T-cell (primary cell): ENCODE measurements around the gene ITFG2. TPM values are rescaled to one million over a fixed set of nuclear protein-coding genes. Genes with fewer than 3 reads are reported as not detected.

ENCODE experiments used
- ATAC-seq, 4 experiments: fragments of 200-7000 bp in 3 of 4; fragments of 150-1000 bp in 1 of 4; cut with Tn5 transposase; replicated peaks in 1 of 4; 1 replicate in 3 of 4; 2 replicates in 1 of 4; pipeline ENCODE4 v1.10.0; 2021; ENCODE audit warnings: moderate library complexity in 3 of 4, mild to moderate bottlenecking in 2 of 4, moderate number of reproducible peaks in 1 of 4
- CTCF ChIA-PET, 2 donors: fragments of 300-600 bp; sonication (Branson Sonifier 250); formaldehyde crosslinking; loops; one replicate each; lab custom pipeline; 2022; ENCODE audit warnings: antibody characterized with exemption in 2 of 2; lab: Charles Lee
- POLR2A ChIA-PET, 2 donors: fragments of 300-600 bp; sonication (Branson Sonifier 250); formaldehyde crosslinking; loops; one replicate each; lab custom pipeline; 2022; ENCODE audit warnings: antibody characterized with exemption in 2 of 2; lab: Charles Lee
- DNase-seq, 35 experiments: peaks; one replicate each; pipeline versions ENCODE4 v3.0.0 to v3.0.0-alpha.2; 2013 to 2023
- H3K27ac ChIP-seq: one replicate; pipeline ENCODE4 v1.5.1; 2013; ENCODE audit warnings: low read length
- H3K27me3 ChIP-seq, 2 experiments: replicated peaks in 1 of 2; 1 replicate in 1 of 2; 2 replicates in 1 of 2; pipeline versions ENCODE4 v1.6.1 to v1.7.0; 2013; ENCODE audit warnings: low read length in 1 of 2, mixed read lengths in 1 of 2; ENCODE audit not compliant: control insufficient read depth in 2 of 2, insufficient read depth in 2 of 2; ENCODE audit errors: extremely low read depth in 1 of 2
- H3K36me3 ChIP-seq, 2 donors: 1 replicate in 1 of 2; 2 replicates in 1 of 2; pipeline versions ENCODE4 v1.6.1 to v1.7.0; 2013; ENCODE audit warnings: low read length in 1 of 2; ENCODE audit not compliant: control insufficient read depth in 2 of 2, insufficient read depth in 1 of 2; ENCODE audit errors: extremely low read depth in 1 of 2
- H3K4me1 ChIP-seq, 2 experiments: 1 replicate in 1 of 2; 2 replicates in 1 of 2; pipeline versions ENCODE4 v1.6.1 to v1.7.0; 2013; ENCODE audit warnings: low read length in 2 of 2, mixed read lengths in 1 of 2; ENCODE audit not compliant: insufficient read depth in 2 of 2, control insufficient read depth in 1 of 2; ENCODE audit errors: extremely low read depth in 1 of 2
- H3K4me3 ChIP-seq, 2 donors: 1 replicate in 1 of 2; 2 replicates in 1 of 2; pipeline versions ENCODE4 v1.5.1 to v1.7.0; 2013; ENCODE audit warnings: mild to moderate bottlenecking in 2 of 2, low read length in 1 of 2, moderate library complexity in 1 of 2; ENCODE audit not compliant: control insufficient read depth in 1 of 2; ENCODE audit errors: extremely low read depth in 1 of 2
- H3K9me3 ChIP-seq: 2 replicates; pipeline ENCODE4 v1.7.0; 2013
- H3K27ac Mint-ChIP-seq, 2 donors: one replicate each; pipeline ENCODE4 v1.8.0; 2020 to 2021; ENCODE audit warnings: mild to moderate bottlenecking in 2 of 2, mixed read lengths in 2 of 2
- H3K27me3 Mint-ChIP-seq, 2 donors: one replicate each; pipeline ENCODE4 v1.8.0; 2021 to 2022; ENCODE audit warnings: mixed read lengths in 2 of 2
- H3K36me3 Mint-ChIP-seq: one replicate; pipeline ENCODE4 v1.8.0; 2021; ENCODE audit warnings: mixed read lengths
- H3K4me1 Mint-ChIP-seq, 3 donors: one replicate each; pipeline ENCODE4 v1.8.0; 2020 to 2022; ENCODE audit warnings: mixed read lengths in 3 of 3, mild to moderate bottlenecking in 1 of 3
- H3K4me3 Mint-ChIP-seq, 3 donors: one replicate each; pipeline ENCODE4 v1.8.0; 2020 to 2022; ENCODE audit warnings: mild to moderate bottlenecking in 3 of 3, mixed read lengths in 3 of 3, moderate library complexity in 3 of 3
- H3K9me3 Mint-ChIP-seq, 3 donors: one replicate each; pipeline ENCODE4 v1.8.0; 2020 to 2022; ENCODE audit warnings: mixed read lengths in 3 of 3
- WGBS: methylation state at CpG from one replicate; pipeline ENCODE4 v1.1.5; 2013; ENCODE audit warnings: missing lambda C conversion rate; ENCODE audit not compliant: insufficient coverage; 5-methylcytosine and 5-hydroxymethylcytosine counted together
- total RNA-seq, 35 experiments: library from RNA in 6 of 35; stranded (reverse) in 6 of 35; fragments of 120-200 nt in 1 of 35; gene quantifications; one replicate each; pipeline versions ENCODE4 v1.2.1 to v1.2.4 and lab custom pipeline; 2013 to 2026

Gene ITFG2
- total RNA-seq, 5 donors from 2014 or later (not counting 1 experiment from before 2014, with no cell fraction given): 84.5 to 111 (median 93.4) TPM

DNA sequence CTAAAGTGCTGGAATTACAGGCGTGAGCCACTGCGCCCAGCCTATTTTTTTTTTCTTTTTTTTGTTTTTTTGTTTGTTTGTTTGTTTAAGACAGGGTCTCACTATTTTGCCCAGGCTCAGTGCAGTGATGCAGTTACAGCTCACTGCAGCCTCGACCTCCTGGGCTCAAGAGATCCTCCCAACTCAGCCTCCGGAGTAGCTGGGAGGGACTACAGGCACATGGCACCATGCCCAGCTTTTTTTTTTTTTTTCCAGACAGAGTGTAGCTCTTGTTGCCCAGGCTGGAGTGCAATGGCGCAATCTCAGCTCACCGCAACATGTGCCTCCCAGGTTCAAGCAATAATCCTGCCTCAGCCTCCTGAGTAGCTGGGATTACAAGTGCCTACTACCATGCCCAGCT is 5.8 kb upstream of the ITFG2 start:
- H3K4me1 ChIP-seq: peaks cover 0 to 2% of the 10 kb centered on the region in 2 experiments
- POLR2A ChIA-PET: no interaction called here
- no peak overlapping the region for H3K4me3 Mint-ChIP-seq
- no peak overlapping the region for H3K27ac ChIP-seq
- no peaks in the 10 kb centered on the region for H3K27me3 Mint-ChIP-seq
- peaks cover 6 to 35% of the 10 kb centered on the region in 2 donors for H3K36me3 ChIP-seq
- ATAC-seq (no peak), DNase-seq (no peak)
- H3K27ac Mint-ChIP-seq: no peak overlapping the region
- H3K9me3 ChIP-seq: no peaks in the 10 kb centered on the region
- peaks cover 3 to 9% (median 6%) of the 10 kb centered on the region in 3 donors for H3K4me1 Mint-ChIP-seq
- H3K36me3 Mint-ChIP-seq: peaks cover 21% of the 10 kb centered on the region
- H3K27me3 ChIP-seq: no peaks in the 10 kb centered on the region
- no peak overlapping the region for H3K4me3 ChIP-seq
- CTCF ChIA-PET: interaction anchor here in 1 of 2 donors (0.6 kb wide), 1 partner anchor 270 kb away, joined by 4 read pairs; no protein-coding TSS in a partner anchor
- WGBS: 92% methylated on average over 2 of the region's 6 CpGs
- H3K9me3 Mint-ChIP-seq: no peaks in the 10 kb centered on the region

- no peak for DNase-seq
- WGBS: no CpG with 5 or more reads among the region's 5 CpGs
Measured at GRCh38 chr12:2811801-2812200, 667 bp upstream of the ITFG2 start.

GRCh38 chr12:2813214-2814185 is 1.0 kb downstream of the ITFG2 start:
- WGBS: no CpG with 5 or more reads among the region's 10 CpGs
- H3K4me1 Mint-ChIP-seq: peaks cover 44 to 52% (median 46%) of the 10 kb centered on the region in 3 donors
- H3K27me3 Mint-ChIP-seq: no peaks in the 10 kb centered on the region
- Histone ChIP-seq H3K4me1 (peaks cover 16 to 34% of the 10 kb centered on the region in 2 experiments), H3K36me3 (peaks cover 4 to 23% of the 10 kb centered on the region in 2 donors), H3K27me3 (no peaks in the 10 kb centered on the region), H3K9me3 (no peaks in the 10 kb centered on the region), H3K27ac (peak overlapping the region; percentile 84), H3K4me3 (peak overlapping the region; percentile 79 to 82)
- peak overlapping the region; percentile 99 to 100 for H3K27ac Mint-ChIP-seq
- ATAC-seq: no peak
- peak in 29 of 35 experiments; percentile 15 to 67 (median 35) for DNase-seq
- no peaks in the 10 kb centered on the region for H3K9me3 Mint-ChIP-seq
- peaks cover 15% of the 10 kb centered on the region for H3K36me3 Mint-ChIP-seq
- ChIA-PET CTCF (interaction anchor here (0.6 to 2.0 kb wide), 6 partner anchors 13 to 753 kb away, joined by 3 to 8 read pairs (median 3); no protein-coding TSS in a partner anchor), POLR2A (no interaction called here)
- peak overlapping the region; percentile 97 to 100 (median 99) for H3K4me3 Mint-ChIP-seq

More at GRCh38 chr12:2811801-2812200, 667 bp upstream of the ITFG2 start:
- ATAC-seq: no peak
- CTCF ChIA-PET: interaction anchor here in 1 of 2 donors (0.6 kb wide), 2 partner anchors 120 to 938 kb away, joined by 3 read pairs; no protein-coding TSS in a partner anchor
- Mint-ChIP-seq H3K27me3 (no peaks in the 10 kb centered on the region), H3K27ac (peak overlapping the region in 1 of 2 donors; percentile 100), H3K36me3 (peaks cover under 1% of the 10 kb centered on the region), H3K9me3 (no peaks in the 10 kb centered on the region), H3K4me3 (peak overlapping the region; percentile 97 to 100 (median 99)), H3K4me1 (peaks cover 35 to 44% (median 39%) of the 10 kb centered on the region in 3 donors)
- H3K36me3 ChIP-seq: peaks cover 0 to 6% of the 10 kb centered on the region in 2 donors
- H3K27me3 ChIP-seq: no peaks in the 10 kb centered on the region
- peak overlapping the region in 1 of 2 donors; percentile 79 for H3K4me3 ChIP-seq
- POLR2A ChIA-PET: interaction anchor here in 1 of 2 donors (0.6 to 0.7 kb wide), 2 partner anchors 17 to 120 kb away, joined by 3 to 6 read pairs; partner anchors contain the start of gene FKBP4
- no peaks in the 10 kb centered on the region for H3K9me3 ChIP-seq
- H3K4me1 ChIP-seq: peaks cover 16 to 29% of the 10 kb centered on the region in 2 experiments
- H3K27ac ChIP-seq: peak overlapping the region; percentile 84

- CTCF ChIA-PET: interaction anchor here (0.6 to 0.9 kb wide), 2 partner anchors 71 to 73 kb away, joined by 3 to 4 read pairs; partner anchors contain the start of gene TULP3 (in 1 of the 2)
- no peaks in the 10 kb centered on the region for H3K9me3 ChIP-seq
- no peak overlapping the region for H3K27ac Mint-ChIP-seq
Measured at GRCh38 chr12:2819810-2820209, 7.3 kb downstream of the ITFG2 start.

DNA sequence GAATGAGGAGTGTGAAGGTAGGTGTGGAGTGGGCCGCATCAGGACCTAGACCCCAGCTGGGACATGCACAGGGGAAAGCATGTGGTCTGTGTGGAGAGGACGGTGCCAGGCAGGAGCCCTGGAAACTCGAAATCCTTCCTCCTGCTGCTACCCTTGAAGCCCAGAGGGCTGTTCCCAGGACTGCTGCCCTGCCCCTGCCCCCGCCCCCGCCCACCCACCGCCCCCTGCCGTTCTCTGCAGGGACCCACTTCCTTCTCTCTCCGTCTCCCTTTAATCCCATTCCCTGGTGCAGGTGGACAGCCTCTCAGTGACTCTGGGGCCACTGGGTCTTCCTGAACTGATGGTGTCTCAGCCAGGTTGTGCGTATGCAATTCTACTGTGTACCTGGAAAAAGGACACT is 8.0 kb downstream of the ITFG2 start:
- H3K27me3 Mint-ChIP-seq: no peaks in the 10 kb centered on the region
- Histone ChIP-seq H3K4me3 (no peak overlapping the region), H3K27me3 (no peaks in the 10 kb centered on the region), H3K36me3 (peaks cover 19 to 83% of the 10 kb centered on the region in 2 donors), H3K27ac (no peak overlapping the region), H3K4me1 (peaks cover 0 to 4% of the 10 kb centered on the region in 2 experiments), H3K9me3 (no peaks in the 10 kb centered on the region)
- 87% methylated on average over 3 of the region's 9 CpGs for WGBS
- no peak overlapping the region for H3K27ac Mint-ChIP-seq
- peaks cover 63% of the 10 kb centered on the region for H3K36me3 Mint-ChIP-seq
- H3K9me3 Mint-ChIP-seq: no peaks in the 10 kb centered on the region
- H3K4me1 Mint-ChIP-seq: peaks cover 10 to 13% (median 11%) of the 10 kb centered on the region in 3 donors
- ATAC-seq: no peak
- CTCF ChIA-PET: no interaction called here
- H3K4me3 Mint-ChIP-seq: no peak overlapping the region
- POLR2A ChIA-PET: no interaction called here
- no peak for DNase-seq

More at GRCh38 chr12:2819810-2820209, 7.3 kb downstream of the ITFG2 start:
- POLR2A ChIA-PET: interaction anchor here in 1 of 2 donors (0.6 to 0.7 kb wide), 2 partner anchors 17 to 175 kb away, joined by 3 to 4 read pairs; no protein-coding TSS in a partner anchor
- Histone ChIP-seq H3K36me3 (peaks cover 19 to 79% of the 10 kb centered on the region in 2 donors), H3K4me3 (no peak overlapping the region), H3K27me3 (no peaks in the 10 kb centered on the region), H3K4me1 (peaks cover 3 to 10% of the 10 kb centered on the region in 2 experiments), H3K27ac (no peak overlapping the region)
- no peaks in the 10 kb centered on the region for H3K9me3 Mint-ChIP-seq
- no peaks in the 10 kb centered on the region for H3K27me3 Mint-ChIP-seq
- H3K4me3 Mint-ChIP-seq: no peak overlapping the region
- DNase-seq (no peak), ATAC-seq (no peak)
- 97% methylated on average over 15 of the region's 15 CpGs for WGBS
- H3K4me1 Mint-ChIP-seq: peaks cover 15 to 19% (median 16%) of the 10 kb centered on the region in 3 donors
- peaks cover 58% of the 10 kb centered on the region for H3K36me3 Mint-ChIP-seq

- CTCF ChIA-PET: no interaction called here
- POLR2A ChIA-PET: no interaction called here
- Histone ChIP-seq H3K27ac (no peak overlapping the region), H3K27me3 (no peaks in the 10 kb centered on the region), H3K4me3 (no peak overlapping the region), H3K36me3 (peaks cover 17 to 94% of the 10 kb centered on the region in 2 donors), H3K9me3 (no peaks in the 10 kb centered on the region), H3K4me1 (no peaks in the 10 kb centered on the region)
- no peak overlapping the region for H3K27ac Mint-ChIP-seq
- H3K27me3 Mint-ChIP-seq: no peaks in the 10 kb centered on the region
- ATAC-seq (no peak), DNase-seq (no peak)
- H3K9me3 Mint-ChIP-seq: no peaks in the 10 kb centered on the region
- WGBS: 80% methylated on average over 3 of the region's 7 CpGs
- H3K36me3 Mint-ChIP-seq: peaks cover 64% of the 10 kb centered on the region
- peaks cover 0 to 5% (median 0%) of the 10 kb centered on the region in 3 donors for H3K4me1 Mint-ChIP-seq
- no peak overlapping the region for H3K4me3 Mint-ChIP-seq
Measured at GRCh38 chr12:2823483-2823882, 11.0 kb downstream of the ITFG2 start.
